ENCODE measurements around the gene CYP4F11.
"Not testable (repeated sequence)": the region's sequence is repeated elsewhere in the genome, so short reads cannot be mapped to it uniquely, and the experiment has no call there.

Gene CYP4F11

GRCh38 chr19:15922021-15922420, 12.3 kb downstream of the CYP4F11 start:
- peaks cover 43% of the 10 kb centered on the region for H3K9me3 ChIP-seq (ENCODE audit: control insufficient read depth, low read length)
- 24 to 69% methylated on average over 2 of the region's 4 CpGs for WGBS, 2 experiments (ENCODE audit: insufficient coverage in 2 of 2)
- no peak overlapping the region for H3K4me3 ChIP-seq (ENCODE audit: extremely low read depth, insufficient read depth, low read length, poor library complexity, severe bottlenecking)
- H3K27ac ChIP-seq (ENCODE audit: low read depth, low read length, severe bottlenecking), result no peak overlapping the region
- no peaks in the 10 kb centered on the region for H3K36me3 ChIP-seq (ENCODE audit: control insufficient read depth, insufficient read depth, low read length)
- H3K4me1 ChIP-seq (ENCODE audit: control insufficient read depth, insufficient read depth, low read length, poor library complexity, severe bottlenecking), result no peaks in the 10 kb centered on the region

- 75 to 76% methylated on average over 4 of the region's 4 CpGs for WGBS, 2 experiments (ENCODE audit: insufficient coverage in 2 of 2)
Observed at GRCh38 chr19:15919243-15919642, 15.1 kb downstream of the CYP4F11 start.

GRCh38 chr19:15915109-15915508, 19.2 kb downstream of the CYP4F11 start:
- 100% methylated on average over 1 of the region's 2 CpGs; no CpG with 5 or more reads in 1 of the 2 experiments for WGBS, 2 experiments (ENCODE audit: insufficient coverage in 2 of 2)
- Histone ChIP-seq H3K9me3 (ENCODE audit: control insufficient read depth, low read length) (peaks cover 50% of the 10 kb centered on the region), H3K4me1 (ENCODE audit: control insufficient read depth, insufficient read depth, low read length, poor library complexity, severe bottlenecking) (no peaks in the 10 kb centered on the region), H3K4me3 (ENCODE audit: extremely low read depth, insufficient read depth, low read length, poor library complexity, severe bottlenecking) (no peak overlapping the region), H3K36me3 (ENCODE audit: control insufficient read depth, insufficient read depth, low read length) (no peaks in the 10 kb centered on the region), H3K27ac (ENCODE audit: low read depth, low read length, severe bottlenecking) (no peak overlapping the region)

More at GRCh38 chr19:15919243-15919642, 15.1 kb downstream of the CYP4F11 start:
- peaks cover 45% of the 10 kb centered on the region for H3K9me3 ChIP-seq (ENCODE audit: control insufficient read depth, low read length)
- H3K4me3 ChIP-seq (ENCODE audit: extremely low read depth, insufficient read depth, low read length, poor library complexity, severe bottlenecking), result no peak overlapping the region
- H3K27ac ChIP-seq (ENCODE audit: low read depth, low read length, severe bottlenecking), result no peak overlapping the region
- H3K36me3 ChIP-seq (ENCODE audit: control insufficient read depth, insufficient read depth, low read length), result no peaks in the 10 kb centered on the region
- no peaks in the 10 kb centered on the region for H3K4me1 ChIP-seq (ENCODE audit: control insufficient read depth, insufficient read depth, low read length, poor library complexity, severe bottlenecking)

GRCh38 chr19:15913830-15914229, 20.5 kb downstream of the CYP4F11 start:
- H3K9me3 ChIP-seq (ENCODE audit: control insufficient read depth, low read length), result peaks cover 50% of the 10 kb centered on the region
- H3K4me1 ChIP-seq (ENCODE audit: control insufficient read depth, insufficient read depth, low read length, poor library complexity, severe bottlenecking), result no peaks in the 10 kb centered on the region
- no peak overlapping the region for H3K4me3 ChIP-seq (ENCODE audit: extremely low read depth, insufficient read depth, low read length, poor library complexity, severe bottlenecking)
- WGBS, 2 experiments (ENCODE audit: insufficient coverage in 2 of 2), result 80 to 93% methylated on average over 6 of the region's 8 CpGs
- no peak overlapping the region for H3K27ac ChIP-seq (ENCODE audit: low read depth, low read length, severe bottlenecking)
- H3K36me3 ChIP-seq (ENCODE audit: control insufficient read depth, insufficient read depth, low read length), result no peaks in the 10 kb centered on the region

GRCh38 chr19:15913384-15913783, 20.9 kb downstream of the CYP4F11 start:
- H3K4me1 ChIP-seq (ENCODE audit: control insufficient read depth, insufficient read depth, low read length, poor library complexity, severe bottlenecking), result no peaks in the 10 kb centered on the region
- H3K27ac ChIP-seq (ENCODE audit: low read depth, low read length, severe bottlenecking), result no peak overlapping the region
- H3K9me3 ChIP-seq (ENCODE audit: control insufficient read depth, low read length), result peaks cover 50% of the 10 kb centered on the region
- WGBS, 2 experiments (ENCODE audit: insufficient coverage in 2 of 2), result 61 to 71% methylated on average over 3 of the region's 6 CpGs
- no peaks in the 10 kb centered on the region for H3K36me3 ChIP-seq (ENCODE audit: control insufficient read depth, insufficient read depth, low read length)
- H3K4me3 ChIP-seq (ENCODE audit: extremely low read depth, insufficient read depth, low read length, poor library complexity, severe bottlenecking), result no peak overlapping the region

- 85 to 86% methylated on average over 23 to 32 of the region's 44 CpGs for WGBS, 2 experiments (ENCODE audit: insufficient coverage in 2 of 2)
- no peaks in the 10 kb centered on the region for H3K4me1 ChIP-seq (ENCODE audit: control insufficient read depth, insufficient read depth, low read length, poor library complexity, severe bottlenecking)
- H3K9me3 ChIP-seq (ENCODE audit: control insufficient read depth, low read length), result peaks cover 49% of the 10 kb centered on the region
- no peak overlapping the region for H3K4me3 ChIP-seq (ENCODE audit: extremely low read depth, insufficient read depth, low read length, poor library complexity, severe bottlenecking)
- no peaks in the 10 kb centered on the region for H3K36me3 ChIP-seq (ENCODE audit: control insufficient read depth, insufficient read depth, low read length)
- no peak overlapping the region for H3K27ac ChIP-seq (ENCODE audit: low read depth, low read length, severe bottlenecking)
Observed at GRCh38 chr19:15911599-15912235, 22.6 kb downstream of the CYP4F11 start.

GRCh38 chr19:15905026-15905425, 29.3 kb downstream of the CYP4F11 start:
- H3K9me3 ChIP-seq (ENCODE audit: control insufficient read depth, low read length), result peaks cover 16% of the 10 kb centered on the region
- no peaks in the 10 kb centered on the region for H3K36me3 ChIP-seq (ENCODE audit: control insufficient read depth, insufficient read depth, low read length)
- H3K4me1 ChIP-seq (ENCODE audit: control insufficient read depth, insufficient read depth, low read length, poor library complexity, severe bottlenecking), result no peaks in the 10 kb centered on the region
- no peak overlapping the region for H3K27ac ChIP-seq (ENCODE audit: low read depth, low read length, severe bottlenecking)
- no peak overlapping the region for H3K4me3 ChIP-seq (ENCODE audit: extremely low read depth, insufficient read depth, low read length, poor library complexity, severe bottlenecking)

GRCh38 chr19:15902898-15903297, 31.4 kb downstream of the CYP4F11 start:
- WGBS, 2 experiments (ENCODE audit: insufficient coverage in 2 of 2), result 84 to 91% methylated on average over 18 to 21 of the region's 29 CpGs
- not testable (repeated sequence) for H3K36me3 ChIP-seq (ENCODE audit: control insufficient read depth, insufficient read depth, low read length); H3K4me1 ChIP-seq (ENCODE audit: control insufficient read depth, insufficient read depth, low read length, poor library complexity, severe bottlenecking); H3K4me3 ChIP-seq (ENCODE audit: extremely low read depth, insufficient read depth, low read length, poor library complexity, severe bottlenecking); H3K27ac ChIP-seq (ENCODE audit: low read depth, low read length, severe bottlenecking)
- H3K9me3 ChIP-seq (ENCODE audit: control insufficient read depth, low read length), result peaks cover 16% of the 10 kb centered on the region

GRCh38 chr19:15902254-15902653, 32.1 kb downstream of the CYP4F11 start:
- WGBS, 2 experiments (ENCODE audit: insufficient coverage in 2 of 2), result 68 to 80% methylated on average over 8 to 11 of the region's 11 CpGs
- Histone ChIP-seq H3K4me1 (ENCODE audit: control insufficient read depth, insufficient read depth, low read length, poor library complexity, severe bottlenecking) (no peaks in the 10 kb centered on the region), H3K36me3 (ENCODE audit: control insufficient read depth, insufficient read depth, low read length) (no peaks in the 10 kb centered on the region), H3K4me3 (ENCODE audit: extremely low read depth, insufficient read depth, low read length, poor library complexity, severe bottlenecking) (no peak overlapping the region), H3K9me3 (ENCODE audit: control insufficient read depth, low read length) (peaks cover 21% of the 10 kb centered on the region), H3K27ac (ENCODE audit: low read depth, low read length, severe bottlenecking) (no peak overlapping the region)

GRCh38 chr19:15900504-15900903, 33.8 kb downstream of the CYP4F11 start:
- 60 to 66% methylated on average over 4 to 5 of the region's 11 CpGs for WGBS, 2 experiments (ENCODE audit: insufficient coverage in 2 of 2)
- no peak overlapping the region for H3K27ac ChIP-seq (ENCODE audit: low read depth, low read length, severe bottlenecking)
- H3K4me3 ChIP-seq (ENCODE audit: extremely low read depth, insufficient read depth, low read length, poor library complexity, severe bottlenecking), result no peak overlapping the region
- H3K4me1 ChIP-seq (ENCODE audit: control insufficient read depth, insufficient read depth, low read length, poor library complexity, severe bottlenecking), result no peaks in the 10 kb centered on the region
- no peaks in the 10 kb centered on the region for H3K36me3 ChIP-seq (ENCODE audit: control insufficient read depth, insufficient read depth, low read length)
- peaks cover 29% of the 10 kb centered on the region for H3K9me3 ChIP-seq (ENCODE audit: control insufficient read depth, low read length)

- peaks cover 27% of the 10 kb centered on the region for H3K9me3 ChIP-seq (ENCODE audit: control insufficient read depth, low read length)
- not testable (repeated sequence) for H3K4me1 ChIP-seq (ENCODE audit: control insufficient read depth, insufficient read depth, low read length, poor library complexity, severe bottlenecking); H3K4me3 ChIP-seq (ENCODE audit: extremely low read depth, insufficient read depth, low read length, poor library complexity, severe bottlenecking); H3K27ac ChIP-seq (ENCODE audit: low read depth, low read length, severe bottlenecking); H3K36me3 ChIP-seq (ENCODE audit: control insufficient read depth, insufficient read depth, low read length)
- 63% methylated on average over 3 of the region's 15 CpGs; no CpG with 5 or more reads in 1 of the 2 experiments for WGBS, 2 experiments (ENCODE audit: insufficient coverage in 2 of 2)
Observed at GRCh38 chr19:15900032-15900431, 34.3 kb downstream of the CYP4F11 start.
